GM12872 (cell line): ENCODE data around the gene ADK.

Experiments
- CTCF ChIP-seq: IDR thresholded peaks from 3 replicates; pipeline ENCODE4 v1.5.1; 2011; ENCODE audit warnings: low read depth, mild to moderate bottlenecking, low read length, moderate library complexity; ENCODE audit not compliant: insufficient read depth

ADK gene

GRCh38 chr10:74514322-74514721, 363.3 kb downstream of the ADK start:
- no peak for TF ChIP-seq CTCF

GRCh38 chr10:74518061-74518460, 367.0 kb downstream of the ADK start:
- TF ChIP-seq CTCF, result no peak

GRCh38 chr10:74521526-74521925, 370.5 kb downstream of the ADK start:
- TF ChIP-seq CTCF, result no peak

GRCh38 chr10:74523199-74523598, 372.2 kb downstream of the ADK start:
- no peak for TF ChIP-seq CTCF

DNA sequence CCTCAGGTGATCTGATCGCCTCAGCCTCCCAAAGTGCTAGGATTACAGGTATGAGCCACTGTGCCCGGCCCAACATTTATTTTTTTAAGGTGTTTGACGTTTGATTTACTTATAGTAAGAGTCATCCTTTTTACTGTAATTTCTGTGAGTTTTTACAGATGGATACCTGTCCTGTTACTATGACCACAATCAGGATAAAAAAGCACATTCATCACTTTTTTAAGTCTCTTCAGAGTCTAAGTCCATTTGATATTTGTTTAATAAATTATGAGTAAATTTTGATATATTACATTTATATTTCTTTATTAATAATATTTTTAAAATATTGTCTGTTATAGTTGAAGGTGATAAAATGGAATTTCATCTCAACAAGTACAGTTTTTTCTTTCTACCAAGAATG, 374.9 kb downstream of the ADK start:
- no peak for TF ChIP-seq CTCF

GRCh38 chr10:74529205-74529604, 378.2 kb downstream of the ADK start:
- no peak for TF ChIP-seq CTCF

- no peak for TF ChIP-seq CTCF
Observed at GRCh38 chr10:74530981-74531380, 380.0 kb downstream of the ADK start.

DNA sequence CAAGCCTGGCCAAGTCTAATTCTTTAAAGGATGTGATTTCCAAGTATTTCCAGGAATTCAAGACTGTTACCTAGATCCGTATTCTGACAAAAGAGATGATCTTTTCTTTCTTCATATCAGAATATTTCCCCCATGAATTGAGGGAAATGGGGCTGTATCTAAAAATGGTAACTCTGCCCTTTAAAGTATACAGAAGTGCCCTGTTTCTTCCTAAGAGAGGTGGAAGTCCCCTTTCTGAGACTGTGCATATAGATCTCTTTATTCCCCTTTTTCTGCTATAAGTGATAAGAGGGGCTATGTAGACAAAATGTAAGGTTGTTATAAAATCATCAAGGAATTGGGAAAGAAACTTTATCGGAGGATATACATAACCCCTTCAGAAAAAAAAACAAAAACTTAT, 388.3 kb downstream of the ADK start:
- TF ChIP-seq CTCF, result no peak
